GM12872 (cell line): ENCODE results near the gene RTTN.

Experiments
- CTCF ChIP-seq: IDR thresholded peaks from 3 replicates; pipeline ENCODE4 v1.5.1; 2011; ENCODE audit warnings: low read depth, mild to moderate bottlenecking, low read length, moderate library complexity; ENCODE audit not compliant: insufficient read depth

RTTN gene

GRCh38 chr18:70127359-70127758 lies 78.1 kb downstream of the RTTN start:
- TF ChIP-seq CTCF, result no peak

- no peak for TF ChIP-seq CTCF
Measured at GRCh38 chr18:70126832-70127231, 78.7 kb downstream of the RTTN start.

GRCh38 chr18:70124139-70124538 lies 81.3 kb downstream of the RTTN start:
- no peak for TF ChIP-seq CTCF

GRCh38 chr18:70121842-70122241 lies 83.6 kb downstream of the RTTN start:
- no peak for TF ChIP-seq CTCF

GRCh38 chr18:70116949-70117348 lies 88.5 kb downstream of the RTTN start:
- TF ChIP-seq CTCF, result no peak

- no peak for TF ChIP-seq CTCF
Measured at GRCh38 chr18:70113511-70113910, 92.0 kb downstream of the RTTN start.

- no peak for TF ChIP-seq CTCF
Measured at GRCh38 chr18:70110678-70111077, 94.8 kb downstream of the RTTN start.

GRCh38 chr18:70107091-70107490 lies 98.4 kb downstream of the RTTN start:
- no peak for TF ChIP-seq CTCF
